ENCODE data around the gene COL23A1. TPM values are rescaled to one million over a fixed set of nuclear protein-coding genes. Genes with fewer than 3 reads are reported as not detected.

Gene COL23A1
- polyA plus RNA-seq, 1 donor (not counting 4 experiments of a cell fraction or from before 2014, with no cell fraction given) = not detected

- Histone ChIP-seq H2AFZ (ENCODE audit: control insufficient read depth, low read length) (no peak overlapping the region), H3K27me3 (ENCODE audit: control insufficient read depth, extremely low read depth, insufficient read depth, low read length) (peaks cover 4% of the 10 kb centered on the region), H3K4me2 (ENCODE audit: control insufficient read depth, extremely low read depth, insufficient read depth, low read depth, low read length) (no peak overlapping the region), H3K9ac (ENCODE audit: control insufficient read depth, extremely low read depth, insufficient read depth, low read length) (no peak overlapping the region), H3K9me1 (ENCODE audit: control insufficient read depth, extremely low read depth, insufficient read depth, low read length) (no peaks in the 10 kb centered on the region), H3K27ac (ENCODE audit: control insufficient read depth, insufficient read depth, low read length) (no peak overlapping the region), H3K36me3 (ENCODE audit: control insufficient read depth in 2 of 2, extremely low read depth in 1 of 2, insufficient read depth in 2 of 2, low read length in 2 of 2) (no peaks in the 10 kb centered on the region), H4K20me1 (ENCODE audit: control insufficient read depth, extremely low read depth, insufficient read depth, low read length) (no peaks in the 10 kb centered on the region), H3K9me3 (ENCODE audit: control insufficient read depth, low read depth, low read length) (peaks cover 3% of the 10 kb centered on the region), H3K4me1 (ENCODE audit: control insufficient read depth, extremely low read depth, insufficient read depth, low read length) (no peaks in the 10 kb centered on the region), H3K79me2 (ENCODE audit: control insufficient read depth, insufficient read depth, low read length) (no peaks in the 10 kb centered on the region), H3K4me3 (ENCODE audit: control insufficient read depth in 2 of 3, extremely low read depth in 1 of 3, insufficient read depth in 2 of 3, low read depth in 1 of 3, low read length in 3 of 3) (no peak overlapping the region)
- no peak for TF ChIP-seq CTCF (optimal IDR thresholded peaks at IDR 0.05 in 1 of 3, IDR thresholded peaks at IDR 0.05 in 1 of 3, conservative IDR thresholded peaks at IDR 0.05 in 1 of 3; ENCODE audit: extremely low read depth in 1 of 3, insufficient read depth in 2 of 3, low read length in 3 of 3)
- no peak for TF ChIP-seq EZH2 (IDR thresholded peaks at IDR 0.05; ENCODE audit: low read length)
- FAIRE-seq (no peak), DNase-seq (ENCODE audit: low read depth, low spot score) (no peak)
- dilution Hi-C loops (cut with MboI; ENCODE audit: extremely low pct_ligation_motif_present, low sequenced_read_pairs) = no loop called here
Observed at GRCh38 chr5:178271231-178271630, 319.0 kb downstream of the COL23A1 start.

GRCh38 chr5:178269499-178269898, 320.7 kb downstream of the COL23A1 start:
- dilution Hi-C loops (cut with MboI; ENCODE audit: extremely low pct_ligation_motif_present, low sequenced_read_pairs) = no loop called here

More at GRCh38 chr5:178269499-178269898, 320.7 kb downstream of the COL23A1 start:
- H3K27ac ChIP-seq (ENCODE audit: control insufficient read depth, insufficient read depth, low read length) = no peak overlapping the region
- no peak for FAIRE-seq
- H3K4me3 ChIP-seq (ENCODE audit: control insufficient read depth in 2 of 3, extremely low read depth in 1 of 3, insufficient read depth in 2 of 3, low read depth in 1 of 3, low read length in 3 of 3) = no peak overlapping the region
- H3K79me2 ChIP-seq (ENCODE audit: control insufficient read depth, insufficient read depth, low read length) = no peaks in the 10 kb centered on the region
- H3K9me3 ChIP-seq (ENCODE audit: control insufficient read depth, low read depth, low read length) = no peaks in the 10 kb centered on the region
- H2AFZ ChIP-seq (ENCODE audit: control insufficient read depth, low read length) = no peak overlapping the region
- no peak for DNase-seq (ENCODE audit: low read depth, low spot score)
- H3K36me3 ChIP-seq (ENCODE audit: control insufficient read depth in 2 of 2, extremely low read depth in 1 of 2, insufficient read depth in 2 of 2, low read length in 2 of 2) = no peaks in the 10 kb centered on the region
- H4K20me1 ChIP-seq (ENCODE audit: control insufficient read depth, extremely low read depth, insufficient read depth, low read length) = no peaks in the 10 kb centered on the region
- H3K9me1 ChIP-seq (ENCODE audit: control insufficient read depth, extremely low read depth, insufficient read depth, low read length) = no peaks in the 10 kb centered on the region
- H3K27me3 ChIP-seq (ENCODE audit: control insufficient read depth, extremely low read depth, insufficient read depth, low read length) = no peaks in the 10 kb centered on the region
- TF ChIP-seq EZH2 (IDR thresholded peaks at IDR 0.05; ENCODE audit: low read length) = no peak
- no peak for TF ChIP-seq CTCF (optimal IDR thresholded peaks at IDR 0.05 in 1 of 3, IDR thresholded peaks at IDR 0.05 in 1 of 3, conservative IDR thresholded peaks at IDR 0.05 in 1 of 3; ENCODE audit: extremely low read depth in 1 of 3, insufficient read depth in 2 of 3, low read length in 3 of 3)
- no peak overlapping the region for H3K4me2 ChIP-seq (ENCODE audit: control insufficient read depth, extremely low read depth, insufficient read depth, low read depth, low read length)
- no peak overlapping the region for H3K9ac ChIP-seq (ENCODE audit: control insufficient read depth, extremely low read depth, insufficient read depth, low read length)
- H3K4me1 ChIP-seq (ENCODE audit: control insufficient read depth, extremely low read depth, insufficient read depth, low read length) = no peaks in the 10 kb centered on the region
